ENCODE results near the gene KDM5A. TPM values are rescaled to one million over a fixed set of nuclear protein-coding genes. Genes with fewer than 3 reads are reported as not detected.

The KDM5A gene
- total and polyA plus RNA-seq, 2 experiments from 2014 or later: 47.1 to 48.3 TPM

DNA sequence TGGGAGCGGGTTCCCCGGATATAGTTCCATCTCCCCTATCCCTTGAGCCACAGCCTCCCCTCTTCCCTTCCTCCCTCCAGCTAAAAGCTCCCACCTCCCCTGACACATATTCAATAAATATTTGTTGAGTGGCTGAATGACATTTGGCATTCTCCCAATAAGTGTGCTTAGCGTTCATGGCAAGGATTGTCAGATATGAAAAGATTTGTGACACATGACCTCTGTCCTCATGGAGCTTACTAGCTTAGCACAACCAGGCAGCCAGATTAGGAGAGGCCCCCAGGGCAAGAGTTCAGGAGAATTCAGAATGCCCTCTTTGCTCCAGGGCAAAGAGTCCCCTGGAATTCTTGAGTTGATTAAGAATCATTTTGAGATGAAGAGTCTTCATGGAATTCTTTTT is 152.7 kb downstream of the KDM5A start:
- Mint-ChIP-seq H3K27ac (no peak overlapping the region), H3K27me3 (ENCODE audit: insufficient read depth, low read depth, poor library complexity) (peaks cover 7% of the 10 kb centered on the region), H3K36me3 (ENCODE audit: low read depth) (peaks cover 13% of the 10 kb centered on the region), H3K4me1 (0 out of 3 replicates have a peak, but pooled peaks cover 3% of the 10 kb centered on the region), H3K9me3 (peaks cover 30% of the 10 kb centered on the region), H3K4me3 (no peak overlapping the region)
- ATAC-seq (no peak), DNase-seq (ENCODE audit: low spot score) (no peak)
- no peak overlapping the region for H3K4me2 ChIP-seq
- H2AFZ ChIP-seq: no peak overlapping the region
- no peak overlapping the region for H3K4me3 ChIP-seq
- TF ChIP-seq ZNF114 (CRISPR knock-in tag; IDR thresholded peaks at IDR 0.05) (no peak), ZNF331 (CRISPR knock-in tag; IDR thresholded peaks at IDR 0.05; ENCODE audit: low read depth) (no peak), CTCF (conservative IDR thresholded peaks at IDR 0.05; ENCODE audit: low read depth in 2 of 2) (no peak), EZH2phosphoT487 (IDR thresholded peaks at IDR 0.05; ENCODE audit: unreplicated experiment) (no peak), EZH2 (IDR thresholded peaks at IDR 0.05; ENCODE audit: low read depth, unreplicated experiment) (no peak), ZNF462 (CRISPR knock-in tag; IDR thresholded peaks at IDR 0.05) (no peak), CREB1 (CRISPR knock-in tag; IDR thresholded peaks at IDR 0.05; ENCODE audit: low read depth) (no peak), JUNB (IDR thresholded peaks at IDR 0.05; ENCODE audit: unreplicated experiment) (no peak), NANOG (IDR thresholded peaks at IDR 0.05; ENCODE audit: borderline replicate concordance) (no peak), STAT1 (IDR thresholded peaks at IDR 0.05; ENCODE audit: unreplicated experiment) (no peak), ETS1 (IDR thresholded peaks at IDR 0.05) (no peak), POLR2AphosphoS5 (IDR thresholded peaks at IDR 0.05; ENCODE audit: low read depth) (no peak)
- TF ChIP-seq, protein P1, sequence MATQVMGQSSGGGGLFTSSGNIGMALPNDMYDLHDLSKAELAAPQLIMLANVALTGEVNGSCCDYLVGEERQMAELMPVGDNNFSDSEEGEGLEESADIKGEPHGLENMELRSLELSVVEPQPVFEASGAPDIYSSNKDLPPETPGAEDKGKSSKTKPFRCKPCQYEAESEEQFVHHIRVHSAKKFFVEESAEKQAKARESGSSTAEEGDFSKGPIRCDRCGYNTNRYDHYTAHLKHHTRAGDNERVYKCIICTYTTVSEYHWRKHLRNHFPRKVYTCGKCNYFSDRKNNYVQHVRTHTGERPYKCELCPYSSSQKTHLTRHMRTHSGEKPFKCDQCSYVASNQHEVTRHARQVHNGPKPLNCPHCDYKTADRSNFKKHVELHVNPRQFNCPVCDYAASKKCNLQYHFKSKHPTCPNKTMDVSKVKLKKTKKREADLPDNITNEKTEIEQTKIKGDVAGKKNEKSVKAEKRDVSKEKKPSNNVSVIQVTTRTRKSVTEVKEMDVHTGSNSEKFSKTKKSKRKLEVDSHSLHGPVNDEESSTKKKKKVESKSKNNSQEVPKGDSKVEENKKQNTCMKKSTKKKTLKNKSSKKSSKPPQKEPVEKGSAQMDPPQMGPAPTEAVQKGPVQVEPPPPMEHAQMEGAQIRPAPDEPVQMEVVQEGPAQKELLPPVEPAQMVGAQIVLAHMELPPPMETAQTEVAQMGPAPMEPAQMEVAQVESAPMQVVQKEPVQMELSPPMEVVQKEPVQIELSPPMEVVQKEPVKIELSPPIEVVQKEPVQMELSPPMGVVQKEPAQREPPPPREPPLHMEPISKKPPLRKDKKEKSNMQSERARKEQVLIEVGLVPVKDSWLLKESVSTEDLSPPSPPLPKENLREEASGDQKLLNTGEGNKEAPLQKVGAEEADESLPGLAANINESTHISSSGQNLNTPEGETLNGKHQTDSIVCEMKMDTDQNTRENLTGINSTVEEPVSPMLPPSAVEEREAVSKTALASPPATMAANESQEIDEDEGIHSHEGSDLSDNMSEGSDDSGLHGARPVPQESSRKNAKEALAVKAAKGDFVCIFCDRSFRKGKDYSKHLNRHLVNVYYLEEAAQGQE (IDR thresholded peaks at IDR 0.05; ENCODE audit: unreplicated experiment): no peak
- no peaks in the 10 kb centered on the region for H3K9me2 ChIP-seq (ENCODE audit: insufficient read depth)
- no peaks in the 10 kb centered on the region for H4K20me1 ChIP-seq (replicated peaks; ENCODE audit: insufficient read depth)
- no peaks in the 10 kb centered on the region for H3K27me3 ChIP-seq (ENCODE audit: insufficient read depth)
- H3K27ac ChIP-seq (ENCODE audit: low read depth): no peak overlapping the region
- no peaks in the 10 kb centered on the region for H3K79me2 ChIP-seq (replicated peaks; ENCODE audit: insufficient read depth)
- H3K4me1 ChIP-seq (ENCODE audit: insufficient read depth): peaks cover under 1% of the 10 kb centered on the region; the same call in 1 of the 2 replicates
- H3K36me3 ChIP-seq (ENCODE audit: insufficient read depth): no peaks in the 10 kb centered on the region
- no peaks in the 10 kb centered on the region for H3F3A ChIP-seq (replicated peaks; ENCODE audit: low read depth)
